HG03378 (cell line): ENCODE results near the gene CRADD.

ENCODE experiments used
- ATAC-seq: cut with Tn5 transposase; IDR thresholded peaks from one replicate; pipeline ENCODE4 v1.9.1; 2021; ENCODE audit warnings: mild to moderate bottlenecking, moderate library complexity; ENCODE audit not compliant: unreplicated experiment

CRADD gene

GRCh38 chr12:93802698-93803423 is 125.7 kb downstream of the CRADD start:
- ATAC-seq, result no peak

- ATAC-seq, result no peak
Measured at GRCh38 chr12:93803424-93803807, 126.2 kb downstream of the CRADD start.

- ATAC-seq, result no peak
Measured at GRCh38 chr12:93804392-93805179, 127.4 kb downstream of the CRADD start.

- ATAC-seq, result no peak
Measured at GRCh38 chr12:93805736-93806141, 128.6 kb downstream of the CRADD start.

GRCh38 chr12:93807354-93807753 is 130.2 kb downstream of the CRADD start:
- no peak for ATAC-seq

- ATAC-seq, result no peak
Measured at GRCh38 chr12:93808169-93808899, 131.2 kb downstream of the CRADD start.

- no peak for ATAC-seq
Measured at GRCh38 chr12:93812626-93813025, 135.5 kb downstream of the CRADD start.

GRCh38 chr12:93813186-93813585 is 136.0 kb downstream of the CRADD start:
- no peak for ATAC-seq

- no peak for ATAC-seq
Measured at GRCh38 chr12:93813972-93814821, 137.0 kb downstream of the CRADD start.

- ATAC-seq, result no peak
Measured at GRCh38 chr12:93818488-93819049, 141.4 kb downstream of the CRADD start.

GRCh38 chr12:93819050-93819491 is 141.9 kb downstream of the CRADD start:
- no peak for ATAC-seq

GRCh38 chr12:93823616-93824391 is 146.6 kb downstream of the CRADD start:
- ATAC-seq, result no peak

GRCh38 chr12:93824514-93825500 is 147.6 kb downstream of the CRADD start:
- ATAC-seq, result no peak

- no peak for ATAC-seq
Measured at GRCh38 chr12:93825501-93825888, 148.3 kb downstream of the CRADD start.

- ATAC-seq, result no peak
Measured at GRCh38 chr12:93825931-93826555, 148.9 kb downstream of the CRADD start.

GRCh38 chr12:93827179-93827578 is 150.0 kb downstream of the CRADD start:
- ATAC-seq, result no peak

- no peak for ATAC-seq
Measured at GRCh38 chr12:93827669-93828068, 150.5 kb downstream of the CRADD start.

- no peak for ATAC-seq
Measured at GRCh38 chr12:93829016-93829415, 151.8 kb downstream of the CRADD start.
